Measurements from ENCODE around the gene ADCY5.
"Not testable (repeated sequence)": the region's sequence is repeated elsewhere in the genome, so short reads cannot be mapped to it uniquely, and the experiment has no call there.

The ADCY5 gene

GRCh38 chr3:123262868-123263267, 186.0 kb downstream of the ADCY5 start:
- DNase-seq (ENCODE audit: low spot score): no peak

GRCh38 chr3:123262226-123262625, 186.7 kb downstream of the ADCY5 start:
- no peak for DNase-seq (ENCODE audit: low spot score)

- no peak for DNase-seq (ENCODE audit: low spot score)
These were observed 187.2 kb downstream of the ADCY5 start for GRCh38 chr3:123261666-123262065.

GRCh38 chr3:123258811-123259420, 190.0 kb downstream of the ADCY5 start:
- peak; percentile 62 for DNase-seq (ENCODE audit: low spot score)

GRCh38 chr3:123258359-123258758, 190.5 kb downstream of the ADCY5 start:
- DNase-seq (ENCODE audit: low spot score): no peak

- no peak for DNase-seq (ENCODE audit: low spot score)
These were observed 192.6 kb downstream of the ADCY5 start for GRCh38 chr3:123256256-123256655.

GRCh38 chr3:123246866-123247265, 202.0 kb downstream of the ADCY5 start:
- DNase-seq (ENCODE audit: low spot score): no peak

GRCh38 chr3:123244128-123244527, 204.8 kb downstream of the ADCY5 start:
- no peak for DNase-seq (ENCODE audit: low spot score)

- DNase-seq (ENCODE audit: low spot score): no peak
These were observed 209.1 kb downstream of the ADCY5 start for GRCh38 chr3:123239756-123240155.

- not testable (repeated sequence) for DNase-seq (ENCODE audit: low spot score)
These were observed 209.7 kb downstream of the ADCY5 start for GRCh38 chr3:123239186-123239585.

- DNase-seq (ENCODE audit: low spot score): no peak
These were observed 212.0 kb downstream of the ADCY5 start for GRCh38 chr3:123236902-123237301.
